ENCODE measurements around the gene POLR3F. TPM values are rescaled to one million over a fixed set of nuclear protein-coding genes. Genes with fewer than 3 reads are reported as not detected.
"Not testable (repeated sequence)": the region's sequence is repeated elsewhere in the genome, so short reads cannot be mapped to it uniquely, and the experiment has no call there.

The POLR3F gene
- polyA plus RNA-seq, 1 of the 3 experiments (the other 2 are of a cell fraction): 4.8 TPM

DNA sequence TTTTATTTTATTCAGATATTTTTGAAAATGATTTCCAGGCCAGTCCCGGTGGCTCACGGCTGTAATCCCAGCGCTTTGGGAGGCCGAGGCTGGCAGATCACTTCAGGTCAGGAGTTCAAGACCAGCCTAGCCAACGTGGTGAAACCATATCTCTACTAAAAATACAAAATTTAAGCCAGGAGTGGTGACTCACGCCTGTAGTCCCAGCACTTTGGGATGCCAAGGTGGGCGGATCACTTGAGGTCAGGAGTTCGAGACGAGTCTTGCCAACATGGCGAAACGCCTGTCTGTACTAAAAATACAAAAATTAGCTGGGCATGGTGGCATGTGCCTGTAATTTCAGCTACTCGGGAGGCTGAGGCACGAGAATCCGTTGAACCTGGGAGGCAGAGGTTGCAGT lies 59.6 kb downstream of the POLR3F start:
- H2AFZ ChIP-seq (ENCODE audit: low read depth); H3K79me2 ChIP-seq (ENCODE audit: insufficient read depth); H3K9ac ChIP-seq; H3K9me2 ChIP-seq; H3K4me2 ChIP-seq; H4K20me1 ChIP-seq (ENCODE audit: insufficient read depth); DNase-seq; H3K9me3 ChIP-seq; H3K27ac ChIP-seq (ENCODE audit: low read depth in 2 of 2, low read length in 1 of 2); H3F3A ChIP-seq (replicated peaks; ENCODE audit: insufficient read depth); H3K27me3 ChIP-seq (ENCODE audit: insufficient read depth); H3K4me1 ChIP-seq (ENCODE audit: control insufficient read depth in 1 of 2, insufficient read depth in 2 of 2, low read depth in 1 of 2, low read length in 1 of 2); CTCF ChIA-PET; H3K4me3 ChIP-seq (ENCODE audit: low read depth in 2 of 2, low read length in 1 of 2); POLR2A ChIA-PET: not testable (repeated sequence)
- WGBS (ENCODE audit: low lambda C conversion rate): 87% methylated on average over 14 of the region's 14 CpGs
- H3K36me3 ChIP-seq (replicated peaks in 1 of 2; ENCODE audit: control insufficient read depth in 1 of 2, insufficient read depth in 2 of 2, low read length in 1 of 2): peaks cover 37 to 69% of the 10 kb centered on the region in 2 experiments

GRCh38 chr20:18527339-18527738 lies 60.1 kb downstream of the POLR3F start:
- TF ChIP-seq POLR2AphosphoS5 (IDR thresholded peaks at IDR 0.05; ENCODE audit: low read depth, low read length) (no peak), SIN3A (IDR thresholded peaks at IDR 0.05; ENCODE audit: borderline replicate concordance, low read depth, low read length) (no peak), RCOR1 (IDR thresholded peaks at IDR 0.05; ENCODE audit: low read length) (no peak), RXRA (IDR thresholded peaks at IDR 0.05; ENCODE audit: borderline replicate concordance, low read depth) (no peak), NFIC (IDR thresholded peaks at IDR 0.05; ENCODE audit: borderline replicate concordance) (no peak), RFX5 (IDR thresholded peaks at IDR 0.05; ENCODE audit: low read length) (no peak), ZBTB33 (IDR thresholded peaks at IDR 0.05; ENCODE audit: borderline replicate concordance, low read depth) (no peak), TCF12 (IDR thresholded peaks at IDR 0.05) (no peak), CHD2 (IDR thresholded peaks at IDR 0.05; ENCODE audit: low read length, partially characterized antibody) (no peak), TAF1 (IDR thresholded peaks at IDR 0.05; ENCODE audit: borderline replicate concordance, low read depth, low read length) (no peak), NRF1 (IDR thresholded peaks at IDR 0.05; ENCODE audit: low read depth, low read length) (no peak), FOSL2 (IDR thresholded peaks at IDR 0.05; ENCODE audit: borderline replicate concordance, low read depth) (no peak), EZH2phosphoT487 (IDR thresholded peaks at IDR 0.05; ENCODE audit: borderline replicate concordance, low read depth) (no peak)
- TF ChIP-seq, protein P1, sequence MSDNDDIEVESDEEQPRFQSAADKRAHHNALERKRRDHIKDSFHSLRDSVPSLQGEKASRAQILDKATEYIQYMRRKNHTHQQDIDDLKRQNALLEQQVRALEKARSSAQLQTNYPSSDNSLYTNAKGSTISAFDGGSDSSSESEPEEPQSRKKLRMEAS (IDR thresholded peaks at IDR 0.05; ENCODE audit: low read depth): no peak
- TF ChIP-seq, protein P2, sequence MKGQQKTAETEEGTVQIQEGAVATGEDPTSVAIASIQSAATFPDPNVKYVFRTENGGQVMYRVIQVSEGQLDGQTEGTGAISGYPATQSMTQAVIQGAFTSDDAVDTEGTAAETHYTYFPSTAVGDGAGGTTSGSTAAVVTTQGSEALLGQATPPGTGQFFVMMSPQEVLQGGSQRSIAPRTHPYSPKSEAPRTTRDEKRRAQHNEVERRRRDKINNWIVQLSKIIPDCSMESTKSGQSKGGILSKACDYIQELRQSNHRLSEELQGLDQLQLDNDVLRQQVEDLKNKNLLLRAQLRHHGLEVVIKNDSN (IDR thresholded peaks at IDR 0.05; ENCODE audit: borderline replicate concordance, low read depth): no peak
- no peak for DNase-seq
- H3K9me2 ChIP-seq: no peaks in the 10 kb centered on the region
- H3K36me3 ChIP-seq (replicated peaks in 1 of 2; ENCODE audit: control insufficient read depth in 1 of 2, insufficient read depth in 2 of 2, low read length in 1 of 2): peaks cover 42 to 75% of the 10 kb centered on the region in 2 experiments
- H3K79me2 ChIP-seq (ENCODE audit: insufficient read depth): no peaks in the 10 kb centered on the region
- H3K27me3 ChIP-seq (ENCODE audit: insufficient read depth): no peaks in the 10 kb centered on the region
- H3F3A ChIP-seq (replicated peaks; ENCODE audit: insufficient read depth): no peaks in the 10 kb centered on the region
- H3K4me2 ChIP-seq: no peak overlapping the region
- 86% methylated on average over 2 of the region's 2 CpGs for WGBS (ENCODE audit: low lambda C conversion rate)
- H3K4me3 ChIP-seq (ENCODE audit: low read depth in 2 of 2, low read length in 1 of 2): no peak overlapping the region
- ChIA-PET CTCF (no interaction called here), POLR2A (no interaction called here)
- no peaks in the 10 kb centered on the region for H3K9me3 ChIP-seq
- H3K27ac ChIP-seq (ENCODE audit: low read depth in 2 of 2, low read length in 1 of 2): no peak overlapping the region
- H4K20me1 ChIP-seq (ENCODE audit: insufficient read depth): no peaks in the 10 kb centered on the region
- no peak overlapping the region for H2AFZ ChIP-seq (ENCODE audit: low read depth)
- no peaks in the 10 kb centered on the region for H3K4me1 ChIP-seq (ENCODE audit: control insufficient read depth in 1 of 2, insufficient read depth in 2 of 2, low read depth in 1 of 2, low read length in 1 of 2)
- H3K9ac ChIP-seq: no peak overlapping the region
